SHP77 (cell line): ENCODE results near the gene LRRC36.

ENCODE experiments used
- DNase-seq, 2 experiments: peaks; one replicate each; lab custom pipeline; 2025; lab: John Stamatoyannopoulos, UW

LRRC36 gene

GRCh38 chr16:67326472-67327309, at the start of gene LRRC36, which contains the start of gene KCTD19:
TSS of gene LRRC36 (plus strand) at chr16:67326815. CDS start at chr16:67326863, 48 bp downstream.
TSS of gene KCTD19 (minus strand) at chr16:67326741. CDS start at chr16:67326707, 34 bp downstream.
- no peak for DNase-seq

- no peak for DNase-seq
These were observed 49.2 kb upstream of the LRRC36 start for GRCh38 chr16:67277294-67277998.

- peak in 1 of 2 experiments; percentile 38 for DNase-seq
These were observed 48.4 kb upstream of the LRRC36 start for GRCh38 chr16:67277999-67278772.

GRCh38 chr16:67278773-67279295, 47.8 kb upstream of the LRRC36 start:
- peak in 1 of 2 experiments; percentile 40 for DNase-seq

- peak; percentile 65 to 68 for DNase-seq
These were observed 47.1 kb upstream of the LRRC36 start, which contains the start of gene PLEKHG4 for GRCh38 chr16:67279296-67280089. TSS of gene PLEKHG4 (plus strand) at chr16:67279532. CDS start at chr16:67280045, 513 bp downstream.

- no peak for DNase-seq
These were observed 46.3 kb upstream of the LRRC36 start for GRCh38 chr16:67280090-67281015.

GRCh38 chr16:67281536-67282446, 44.8 kb upstream of the LRRC36 start:
- DNase-seq: no peak

GRCh38 chr16:67282447-67282805, 44.2 kb upstream of the LRRC36 start:
- no peak for DNase-seq

GRCh38 chr16:67283039-67283825, 43.4 kb upstream of the LRRC36 start:
- no peak for DNase-seq

- no peak for DNase-seq
These were observed 42.6 kb upstream of the LRRC36 start for GRCh38 chr16:67283826-67284555.

GRCh38 chr16:67284699-67285646, 41.6 kb upstream of the LRRC36 start:
- peak; percentile 78 to 89 for DNase-seq

GRCh38 chr16:67286441-67287235, 40.0 kb upstream of the LRRC36 start:
- no peak for DNase-seq

GRCh38 chr16:67287960-67288359, 38.7 kb upstream of the LRRC36 start:
- no peak for DNase-seq

- no peak for DNase-seq
These were observed 35.2 kb upstream of the LRRC36 start for GRCh38 chr16:67291461-67291860.

- DNase-seq: no peak
These were observed 32.4 kb upstream of the LRRC36 start for GRCh38 chr16:67294171-67294757.
